Measurements from ENCODE around the gene ADCK1.

Gene ADCK1

DNA sequence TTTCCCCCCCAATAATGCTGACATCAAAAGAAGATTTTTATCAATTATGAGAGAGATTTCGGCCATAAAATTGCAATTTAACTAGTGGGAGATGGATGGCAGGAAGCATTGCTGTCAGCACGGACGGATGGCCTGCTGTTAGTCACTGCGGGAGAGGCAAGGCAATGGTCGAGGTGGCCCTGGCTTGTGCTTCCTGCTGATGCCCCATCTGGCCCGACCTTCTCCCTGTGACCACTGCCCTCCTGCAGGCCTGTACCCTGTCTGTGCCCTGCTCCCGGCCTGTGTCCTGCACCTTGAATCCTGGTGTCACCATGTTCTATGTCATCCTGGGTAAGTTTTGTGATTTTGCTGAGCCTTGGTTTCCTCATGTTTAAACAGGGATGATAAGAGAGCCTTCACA lies 67.6 kb downstream of the ADCK1 start:
- in situ Hi-C loops (cut with HindIII; ENCODE audit: low sequenced_read_pairs) = no loop called here
- H3K4me3 ChIP-seq (ENCODE audit: low read depth, low read length) = no peak overlapping the region
- DNase-seq (ENCODE audit: low read depth) = no peak
- TF ChIP-seq, protein P1, sequence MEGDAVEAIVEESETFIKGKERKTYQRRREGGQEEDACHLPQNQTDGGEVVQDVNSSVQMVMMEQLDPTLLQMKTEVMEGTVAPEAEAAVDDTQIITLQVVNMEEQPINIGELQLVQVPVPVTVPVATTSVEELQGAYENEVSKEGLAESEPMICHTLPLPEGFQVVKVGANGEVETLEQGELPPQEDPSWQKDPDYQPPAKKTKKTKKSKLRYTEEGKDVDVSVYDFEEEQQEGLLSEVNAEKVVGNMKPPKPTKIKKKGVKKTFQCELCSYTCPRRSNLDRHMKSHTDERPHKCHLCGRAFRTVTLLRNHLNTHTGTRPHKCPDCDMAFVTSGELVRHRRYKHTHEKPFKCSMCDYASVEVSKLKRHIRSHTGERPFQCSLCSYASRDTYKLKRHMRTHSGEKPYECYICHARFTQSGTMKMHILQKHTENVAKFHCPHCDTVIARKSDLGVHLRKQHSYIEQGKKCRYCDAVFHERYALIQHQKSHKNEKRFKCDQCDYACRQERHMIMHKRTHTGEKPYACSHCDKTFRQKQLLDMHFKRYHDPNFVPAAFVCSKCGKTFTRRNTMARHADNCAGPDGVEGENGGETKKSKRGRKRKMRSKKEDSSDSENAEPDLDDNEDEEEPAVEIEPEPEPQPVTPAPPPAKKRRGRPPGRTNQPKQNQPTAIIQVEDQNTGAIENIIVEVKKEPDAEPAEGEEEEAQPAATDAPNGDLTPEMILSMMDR (IDR thresholded peaks at IDR 0.05; ENCODE audit: low read depth, low read length, missing control alignments) = no peak

DNA sequence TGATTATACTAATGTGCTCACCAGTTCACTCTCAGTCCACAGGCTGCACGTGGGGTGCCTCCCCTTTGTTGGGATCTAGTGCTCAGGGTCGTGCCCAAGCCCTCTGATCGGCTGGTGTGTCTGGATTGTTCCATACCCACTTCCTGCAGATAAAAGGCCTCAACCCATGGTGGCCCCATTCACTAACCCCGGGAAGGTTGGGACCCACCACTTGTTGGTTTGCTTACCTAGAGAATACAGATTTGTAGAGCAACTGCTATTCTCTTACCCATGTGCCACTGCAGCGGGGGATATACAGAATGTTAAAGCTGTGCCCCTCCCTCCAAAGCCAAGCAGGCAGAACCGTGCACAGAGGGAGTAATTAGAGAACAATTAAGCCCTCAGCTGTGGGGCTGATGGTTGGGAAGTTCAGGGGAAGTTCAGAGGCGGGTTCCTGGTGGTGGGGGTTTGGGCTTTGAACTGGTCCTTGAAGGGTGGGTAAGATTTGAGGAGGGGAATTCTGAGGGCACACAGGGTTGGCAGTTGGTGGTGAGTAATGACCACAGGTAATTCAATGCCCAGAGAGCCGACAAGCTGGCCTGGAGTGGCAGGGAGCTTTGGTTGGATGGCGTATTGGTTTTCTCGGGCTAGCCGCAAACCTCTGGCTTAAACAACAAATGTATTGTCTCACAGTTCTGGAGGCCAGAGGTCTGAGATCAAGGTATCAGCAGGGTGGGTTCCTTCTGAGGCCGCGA lies 68.8 kb downstream of the ADCK1 start:
- DNase-seq (ENCODE audit: low read depth) = no peak
- in situ Hi-C loops (cut with HindIII; ENCODE audit: low sequenced_read_pairs) = no loop called here
- TF ChIP-seq, protein P1 (IDR thresholded peaks at IDR 0.05; ENCODE audit: low read depth, low read length, missing control alignments) = no peak
- H3K4me3 ChIP-seq (ENCODE audit: low read depth, low read length) = no peak overlapping the region

DNA sequence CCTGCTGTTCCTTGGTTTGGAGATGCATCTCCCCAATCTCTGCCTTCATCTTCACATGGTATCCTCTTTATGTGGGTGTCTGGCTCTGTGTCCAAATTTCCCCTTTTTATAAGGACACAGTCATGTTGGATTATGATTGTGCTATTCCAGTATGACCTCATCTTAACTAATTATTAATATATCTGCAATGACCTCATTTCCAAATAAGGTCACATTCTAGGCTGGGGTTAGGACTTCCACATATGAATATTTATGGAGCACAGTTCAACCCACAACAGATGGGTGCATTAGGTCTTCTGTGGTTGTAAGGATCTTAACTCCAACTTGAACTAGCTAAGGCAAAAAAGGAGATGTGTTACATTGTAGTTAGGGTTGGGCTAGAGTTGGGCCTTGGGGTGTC lies 69.4 kb downstream of the ADCK1 start:
- DNase-seq (ENCODE audit: low read depth) = no peak
- H3K4me3 ChIP-seq (ENCODE audit: low read depth, low read length) = no peak overlapping the region
- in situ Hi-C loops (cut with HindIII; ENCODE audit: low sequenced_read_pairs) = no loop called here
- TF ChIP-seq, protein P1 (IDR thresholded peaks at IDR 0.05; ENCODE audit: low read depth, low read length, missing control alignments) = no peak

DNA sequence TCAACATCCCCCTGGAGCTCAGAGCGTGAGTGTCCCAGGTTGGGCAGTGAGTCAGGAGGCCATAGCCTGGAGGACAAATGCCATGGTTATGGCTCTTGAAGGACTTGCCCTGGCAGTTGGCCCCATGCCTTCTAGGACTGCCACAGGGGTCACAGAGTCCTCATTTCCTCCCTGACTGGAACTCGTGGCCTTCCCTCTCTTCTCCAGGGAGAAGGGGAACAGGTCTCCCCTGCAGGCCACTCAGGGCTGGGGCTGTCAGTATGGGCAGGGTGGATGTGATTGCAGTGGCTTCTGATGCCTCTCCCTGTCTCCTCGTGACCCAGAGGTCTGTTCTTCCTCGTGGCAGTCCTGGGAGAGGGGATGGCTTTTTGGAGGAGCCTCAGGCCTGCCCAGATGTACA lies 70.7 kb downstream of the ADCK1 start:
- DNase-seq (ENCODE audit: low read depth) = no peak
- in situ Hi-C loops (cut with HindIII; ENCODE audit: low sequenced_read_pairs) = no loop called here
- H3K4me3 ChIP-seq (ENCODE audit: low read depth, low read length) = no peak overlapping the region
- TF ChIP-seq, protein P1 (IDR thresholded peaks at IDR 0.05; ENCODE audit: low read depth, low read length, missing control alignments) = no peak

DNA sequence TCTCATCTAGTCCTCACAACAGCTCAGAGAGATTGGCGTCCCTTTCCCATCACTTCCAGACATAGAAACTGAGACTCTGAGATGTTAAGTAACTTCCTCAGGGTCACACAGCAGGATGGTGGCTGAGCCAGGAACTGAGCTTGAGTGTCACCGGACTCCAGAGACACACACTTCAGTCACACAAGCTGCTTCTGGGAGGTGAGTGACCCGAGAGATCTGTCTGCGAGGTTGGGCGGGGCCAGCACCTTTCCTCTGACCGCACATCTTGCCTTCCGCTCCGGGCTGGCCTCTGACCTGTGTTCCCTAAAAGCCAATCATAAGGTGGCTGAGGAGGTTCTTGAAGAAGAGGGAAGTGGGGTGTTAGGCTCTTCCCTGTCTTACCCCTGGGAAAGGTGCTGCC lies 72.2 kb downstream of the ADCK1 start:
- in situ Hi-C loops (cut with HindIII; ENCODE audit: low sequenced_read_pairs) = no loop called here
- no peak for DNase-seq (ENCODE audit: low read depth)
- TF ChIP-seq, protein P1 (IDR thresholded peaks at IDR 0.05; ENCODE audit: low read depth, low read length, missing control alignments) = no peak

DNA sequence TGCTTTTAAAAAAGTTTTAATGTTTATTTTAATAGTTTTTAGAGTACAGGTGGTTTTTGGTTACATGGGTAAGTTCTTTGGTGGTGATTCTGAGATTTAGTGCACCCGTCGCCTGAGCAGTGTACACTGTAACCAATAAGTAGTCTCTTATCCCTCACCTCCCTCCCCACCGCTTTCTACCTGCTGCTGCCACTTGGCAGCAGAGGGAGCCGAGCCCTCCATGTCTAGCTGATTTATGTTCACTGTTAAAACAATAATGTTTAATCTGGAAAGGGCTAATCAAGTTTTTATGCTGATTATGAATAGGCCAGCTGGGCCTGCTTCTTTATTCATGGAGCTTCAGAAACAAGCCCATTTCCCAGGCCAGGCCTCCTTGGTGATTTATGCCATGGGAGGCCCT lies 73.1 kb downstream of the ADCK1 start:
- TF ChIP-seq, protein P1 (IDR thresholded peaks at IDR 0.05; ENCODE audit: low read depth, low read length, missing control alignments) = no peak
- H3K4me3 ChIP-seq (ENCODE audit: low read depth, low read length) = no peak overlapping the region
- DNase-seq (ENCODE audit: low read depth) = no peak
- in situ Hi-C loops (cut with HindIII; ENCODE audit: low sequenced_read_pairs) = no loop called here

More for the DNA sequence above, 72.2 kb downstream of the ADCK1 start:
- H3K4me3 ChIP-seq (ENCODE audit: low read depth, low read length) = no peak overlapping the region
